ENCODE measurements around the gene KCNMA1.

Gene KCNMA1

DNA sequence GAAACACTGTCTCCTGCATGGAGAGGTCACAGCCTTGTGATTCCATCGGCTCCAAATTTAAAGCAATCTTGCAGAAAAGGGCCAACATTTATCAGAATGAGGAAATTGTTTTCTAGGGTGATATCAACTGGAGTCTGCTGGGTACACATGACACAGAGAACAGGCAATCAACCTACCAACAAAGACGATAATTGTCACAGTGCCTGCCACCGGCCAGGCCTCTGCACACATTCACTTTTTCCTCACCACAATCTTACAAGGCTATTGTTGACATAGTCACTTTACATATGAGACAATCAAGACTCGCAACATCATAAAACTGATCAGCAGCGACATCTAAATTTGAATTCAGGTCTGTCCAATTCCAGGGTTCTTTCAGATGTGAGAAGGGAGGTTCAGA is 189.4 kb downstream of the KCNMA1 start:
- no peak overlapping the region for H3K4me3 ChIP-seq (ENCODE audit: low read depth, low read length)
- TF ChIP-seq, protein P1, sequence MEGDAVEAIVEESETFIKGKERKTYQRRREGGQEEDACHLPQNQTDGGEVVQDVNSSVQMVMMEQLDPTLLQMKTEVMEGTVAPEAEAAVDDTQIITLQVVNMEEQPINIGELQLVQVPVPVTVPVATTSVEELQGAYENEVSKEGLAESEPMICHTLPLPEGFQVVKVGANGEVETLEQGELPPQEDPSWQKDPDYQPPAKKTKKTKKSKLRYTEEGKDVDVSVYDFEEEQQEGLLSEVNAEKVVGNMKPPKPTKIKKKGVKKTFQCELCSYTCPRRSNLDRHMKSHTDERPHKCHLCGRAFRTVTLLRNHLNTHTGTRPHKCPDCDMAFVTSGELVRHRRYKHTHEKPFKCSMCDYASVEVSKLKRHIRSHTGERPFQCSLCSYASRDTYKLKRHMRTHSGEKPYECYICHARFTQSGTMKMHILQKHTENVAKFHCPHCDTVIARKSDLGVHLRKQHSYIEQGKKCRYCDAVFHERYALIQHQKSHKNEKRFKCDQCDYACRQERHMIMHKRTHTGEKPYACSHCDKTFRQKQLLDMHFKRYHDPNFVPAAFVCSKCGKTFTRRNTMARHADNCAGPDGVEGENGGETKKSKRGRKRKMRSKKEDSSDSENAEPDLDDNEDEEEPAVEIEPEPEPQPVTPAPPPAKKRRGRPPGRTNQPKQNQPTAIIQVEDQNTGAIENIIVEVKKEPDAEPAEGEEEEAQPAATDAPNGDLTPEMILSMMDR (IDR thresholded peaks at IDR 0.05; ENCODE audit: low read depth, low read length): no peak

DNA sequence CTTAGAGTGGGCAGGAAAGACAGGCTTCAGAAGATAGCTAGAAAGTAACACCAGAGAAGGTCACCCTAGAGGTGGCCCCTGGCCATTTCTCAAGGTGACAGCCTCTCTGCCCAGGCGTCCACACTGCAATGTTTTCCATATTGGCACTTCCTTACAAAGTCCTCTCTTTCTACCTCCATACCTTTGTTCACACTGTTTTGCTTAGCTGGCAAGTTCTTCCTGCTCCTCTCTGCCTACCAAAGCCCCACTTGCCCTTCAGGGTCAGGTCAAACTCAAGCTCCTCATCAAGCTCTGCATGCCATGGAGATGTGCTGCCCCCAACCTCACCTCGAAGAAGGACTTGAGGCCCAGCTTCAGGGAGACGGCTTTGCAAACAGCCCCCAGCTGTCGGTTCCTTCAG is 190.9 kb downstream of the KCNMA1 start:
- TF ChIP-seq, protein P1 (IDR thresholded peaks at IDR 0.05; ENCODE audit: low read depth, low read length): no peak
- no peak overlapping the region for H3K4me3 ChIP-seq (ENCODE audit: low read depth, low read length)

DNA sequence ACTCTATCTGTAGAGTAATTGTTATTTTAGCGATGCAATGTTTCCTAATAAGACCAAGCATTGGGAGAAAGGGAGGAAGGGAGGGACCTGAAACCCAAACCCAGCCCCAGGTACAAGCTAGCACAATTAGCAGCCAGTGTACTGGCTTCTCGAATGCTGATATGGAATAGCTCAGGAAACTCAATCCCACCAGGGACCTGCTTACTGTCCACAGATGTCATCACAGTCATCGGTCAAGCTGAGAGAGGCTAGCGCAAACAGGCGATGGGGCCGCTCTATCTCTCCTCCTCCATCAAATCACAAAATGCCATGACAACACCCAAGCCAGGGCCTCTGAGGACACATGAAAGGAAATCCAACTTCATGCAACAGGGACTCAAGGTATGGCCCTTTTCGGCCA is 192.1 kb downstream of the KCNMA1 start:
- TF ChIP-seq, protein P1 (IDR thresholded peaks at IDR 0.05; ENCODE audit: low read depth, low read length): no peak
- H3K4me3 ChIP-seq (ENCODE audit: low read depth, low read length): no peak overlapping the region

DNA sequence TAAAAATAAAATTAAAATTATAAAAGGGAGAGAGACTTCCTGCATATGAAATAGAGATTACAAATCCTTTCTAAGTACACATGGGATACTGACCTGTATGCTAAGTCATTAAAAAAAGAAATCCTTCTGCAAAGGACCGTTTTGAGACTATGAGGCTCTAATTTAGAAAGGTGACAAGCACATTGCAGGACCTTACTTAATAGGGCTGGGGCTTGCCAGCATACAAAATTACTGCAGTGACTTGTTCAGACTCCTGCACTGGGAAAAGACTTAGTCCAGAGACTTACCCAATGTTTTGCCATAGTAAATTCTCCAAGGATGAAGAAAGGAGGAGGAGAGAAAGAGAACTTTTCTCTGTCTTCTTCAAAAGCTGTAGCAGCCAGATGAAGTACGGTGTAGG is 193.6 kb downstream of the KCNMA1 start:
- H3K4me3 ChIP-seq (ENCODE audit: low read depth, low read length): no peak overlapping the region
- TF ChIP-seq, protein P1 (IDR thresholded peaks at IDR 0.05; ENCODE audit: low read depth, low read length): no peak

DNA sequence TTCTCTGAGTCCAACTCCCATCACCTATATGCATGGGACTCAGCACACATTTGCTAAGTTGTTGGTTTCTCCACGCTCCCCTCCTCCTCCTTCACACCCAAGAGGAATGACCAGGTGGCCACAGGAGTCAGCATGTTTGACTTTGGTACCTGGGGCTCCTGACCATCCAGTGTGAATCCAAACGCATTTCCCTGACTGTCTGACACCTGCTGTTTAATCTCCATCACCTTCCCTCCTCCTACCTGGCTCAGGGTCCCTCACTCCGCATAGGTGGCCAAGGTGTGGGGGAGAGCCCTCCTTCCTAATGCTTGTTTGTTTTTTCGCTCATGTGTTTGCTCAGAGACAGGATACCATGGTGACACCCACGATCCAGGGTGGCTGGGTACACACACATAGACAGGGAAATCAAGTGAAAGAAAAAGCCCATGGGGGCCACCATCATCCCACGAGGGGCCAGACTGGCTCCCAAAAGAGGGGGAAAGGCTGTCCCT is 194.9 kb downstream of the KCNMA1 start:
- no peak overlapping the region for H3K4me3 ChIP-seq (ENCODE audit: low read depth, low read length)
- TF ChIP-seq, protein P1 (IDR thresholded peaks at IDR 0.05; ENCODE audit: low read depth, low read length): no peak

DNA sequence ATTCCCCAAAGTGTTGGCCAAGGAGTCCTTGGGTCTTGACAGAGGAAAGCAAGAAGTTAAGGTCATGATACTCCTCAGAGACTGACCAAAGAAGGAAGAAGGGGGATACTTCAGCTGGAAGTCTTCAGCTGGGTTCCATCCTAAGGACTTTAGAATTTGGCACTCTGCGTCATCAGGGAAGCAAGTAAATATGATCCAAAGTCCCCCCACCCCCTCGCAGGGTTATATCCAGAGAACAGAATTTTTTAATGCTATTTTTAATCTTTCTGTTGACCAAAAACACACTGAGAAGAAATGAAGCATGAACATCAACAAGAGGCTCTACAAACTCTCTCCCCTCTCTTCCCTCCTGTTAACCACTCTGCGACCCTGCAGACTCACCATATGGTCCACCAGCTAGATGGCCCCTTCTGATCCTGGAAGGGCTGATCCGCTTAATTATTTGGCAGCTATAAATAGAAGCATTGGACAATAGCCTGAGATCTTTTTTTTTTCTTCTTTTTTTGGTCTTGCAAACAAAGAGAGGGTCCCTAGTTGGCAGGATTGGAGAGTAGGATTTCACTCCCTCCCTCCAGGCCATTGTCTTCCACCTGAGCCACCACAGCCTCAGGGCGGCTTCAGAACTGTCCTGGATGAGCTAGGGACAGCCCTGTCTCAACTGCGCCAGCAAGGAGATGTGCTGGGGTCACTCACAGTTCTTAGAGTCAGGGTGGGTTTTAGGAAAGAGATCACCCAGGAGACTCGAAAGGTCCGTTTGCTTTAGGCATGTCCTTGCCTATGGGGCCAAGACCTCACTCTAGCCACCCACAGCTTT is 196.0 kb downstream of the KCNMA1 start:
- no peak overlapping the region for H3K4me3 ChIP-seq (ENCODE audit: low read depth, low read length)
- TF ChIP-seq, protein P1 (IDR thresholded peaks at IDR 0.05; ENCODE audit: low read depth, low read length): no peak

DNA sequence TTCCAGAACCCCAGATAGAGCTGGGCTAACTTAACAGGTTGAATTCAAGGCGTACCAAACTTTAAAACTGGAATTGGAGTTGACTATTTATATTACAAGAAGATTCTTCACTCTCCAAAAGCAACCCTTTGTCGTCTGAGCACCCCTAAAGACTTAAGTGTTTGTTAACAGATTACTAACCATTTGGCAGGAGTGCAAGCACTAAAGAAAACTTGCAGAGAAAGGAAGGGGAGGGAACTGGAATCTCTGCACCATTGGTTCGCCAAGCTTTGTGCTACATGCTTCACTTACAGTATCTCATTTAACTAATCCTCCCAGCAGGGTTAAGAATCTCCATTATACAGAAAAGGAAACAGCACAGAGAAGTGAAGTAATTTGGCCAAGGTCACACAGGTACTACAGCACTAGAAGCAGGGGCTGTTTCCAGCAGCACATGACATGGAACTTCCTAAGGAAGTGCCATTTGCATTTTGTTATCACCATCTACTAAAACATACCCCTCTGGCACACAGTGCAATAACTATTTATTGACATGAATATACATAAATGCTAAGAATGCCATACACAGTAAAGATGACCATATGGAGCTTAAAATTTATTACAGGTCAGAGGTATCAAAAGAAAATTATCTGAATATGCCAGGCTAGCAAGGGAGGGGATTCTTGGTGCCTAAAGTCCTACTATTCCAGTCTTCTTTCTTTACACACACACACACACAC is 201.2 kb downstream of the KCNMA1 start:
- TF ChIP-seq, protein P1 (IDR thresholded peaks at IDR 0.05; ENCODE audit: low read depth, low read length): no peak
- H3K4me3 ChIP-seq (ENCODE audit: low read depth, low read length): no peak overlapping the region
